Measurements from ENCODE around the gene KIF15. TPM values are rescaled to one million over a fixed set of nuclear protein-coding genes. Genes with fewer than 3 reads are reported as not detected.

The KIF15 gene
- total RNA-seq, 1 donor, result 9.9 TPM

DNA sequence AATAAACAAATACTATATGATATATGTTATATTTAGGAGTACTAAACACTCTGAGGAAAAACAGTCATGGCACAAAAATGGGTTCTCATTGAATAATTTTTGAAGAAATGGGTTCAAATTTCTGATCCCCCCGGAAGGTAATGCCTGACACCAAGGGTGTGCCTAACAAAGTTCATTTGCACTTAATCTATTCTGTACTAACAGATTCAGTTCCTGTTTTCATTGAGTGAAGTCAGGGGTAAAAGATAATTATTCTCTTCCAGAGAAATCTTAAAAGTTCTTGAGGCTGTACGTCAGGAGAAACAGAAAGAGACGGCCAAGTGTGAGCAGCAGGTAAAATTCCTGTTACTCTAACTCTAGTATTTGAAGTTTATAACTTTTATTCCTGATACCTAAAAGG, 65.6 kb downstream of the KIF15 start:
- no peak overlapping the region for H3K4me3 ChIP-seq (ENCODE audit: low read depth, low read length)
- TF ChIP-seq, protein P1, sequence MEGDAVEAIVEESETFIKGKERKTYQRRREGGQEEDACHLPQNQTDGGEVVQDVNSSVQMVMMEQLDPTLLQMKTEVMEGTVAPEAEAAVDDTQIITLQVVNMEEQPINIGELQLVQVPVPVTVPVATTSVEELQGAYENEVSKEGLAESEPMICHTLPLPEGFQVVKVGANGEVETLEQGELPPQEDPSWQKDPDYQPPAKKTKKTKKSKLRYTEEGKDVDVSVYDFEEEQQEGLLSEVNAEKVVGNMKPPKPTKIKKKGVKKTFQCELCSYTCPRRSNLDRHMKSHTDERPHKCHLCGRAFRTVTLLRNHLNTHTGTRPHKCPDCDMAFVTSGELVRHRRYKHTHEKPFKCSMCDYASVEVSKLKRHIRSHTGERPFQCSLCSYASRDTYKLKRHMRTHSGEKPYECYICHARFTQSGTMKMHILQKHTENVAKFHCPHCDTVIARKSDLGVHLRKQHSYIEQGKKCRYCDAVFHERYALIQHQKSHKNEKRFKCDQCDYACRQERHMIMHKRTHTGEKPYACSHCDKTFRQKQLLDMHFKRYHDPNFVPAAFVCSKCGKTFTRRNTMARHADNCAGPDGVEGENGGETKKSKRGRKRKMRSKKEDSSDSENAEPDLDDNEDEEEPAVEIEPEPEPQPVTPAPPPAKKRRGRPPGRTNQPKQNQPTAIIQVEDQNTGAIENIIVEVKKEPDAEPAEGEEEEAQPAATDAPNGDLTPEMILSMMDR (IDR thresholded peaks at IDR 0.05; ENCODE audit: insufficient read depth, low read depth, low read length), result no peak
- no peak for DNase-seq (ENCODE audit: low read depth)

DNA sequence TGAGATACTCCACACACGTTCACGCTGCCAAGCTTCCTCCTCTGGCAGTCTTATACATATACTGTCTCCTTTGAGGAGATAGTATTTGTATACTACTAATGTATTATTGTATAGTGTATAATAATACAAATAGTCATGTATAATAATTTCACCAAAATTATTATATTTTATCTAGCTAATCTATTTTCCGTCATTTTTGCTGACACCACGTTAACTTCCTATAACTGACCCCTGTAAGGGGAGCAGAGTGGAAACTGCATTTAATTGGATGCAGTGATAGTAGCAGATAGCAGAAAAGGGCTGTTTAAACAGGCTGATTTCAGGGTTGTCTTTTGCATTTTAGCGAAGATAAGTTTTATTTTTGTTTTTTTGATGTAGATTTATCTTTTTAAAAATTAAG, 69.6 kb downstream of the KIF15 start:
- H3K4me3 ChIP-seq (ENCODE audit: low read depth, low read length), result no peak overlapping the region
- DNase-seq (ENCODE audit: low read depth), result no peak
- TF ChIP-seq, protein P1 (IDR thresholded peaks at IDR 0.05; ENCODE audit: insufficient read depth, low read depth, low read length), result no peak

DNA sequence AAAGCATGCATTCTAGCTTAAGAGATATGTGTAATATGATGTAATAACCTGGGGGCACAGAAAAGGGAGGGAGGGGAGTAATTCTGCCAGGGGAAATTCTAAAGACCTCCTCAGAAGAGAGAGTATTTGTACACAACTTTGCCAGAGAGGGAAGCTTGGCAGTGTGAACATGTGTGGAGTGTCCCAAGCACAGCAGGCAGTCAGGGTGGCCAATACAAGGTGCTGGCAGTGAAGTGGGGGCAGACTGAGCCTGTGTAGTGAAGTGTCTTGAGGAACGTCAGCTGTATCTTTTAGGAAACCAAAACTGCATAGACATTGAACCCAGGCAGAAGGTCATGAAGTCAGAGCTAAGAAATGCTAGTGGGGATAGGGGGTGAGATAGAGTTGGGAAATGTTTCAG, 70.4 kb downstream of the KIF15 start:
- no peak overlapping the region for H3K4me3 ChIP-seq (ENCODE audit: low read depth, low read length)
- no peak for DNase-seq (ENCODE audit: low read depth)
- TF ChIP-seq, protein P1 (IDR thresholded peaks at IDR 0.05; ENCODE audit: insufficient read depth, low read depth, low read length), result no peak

DNA sequence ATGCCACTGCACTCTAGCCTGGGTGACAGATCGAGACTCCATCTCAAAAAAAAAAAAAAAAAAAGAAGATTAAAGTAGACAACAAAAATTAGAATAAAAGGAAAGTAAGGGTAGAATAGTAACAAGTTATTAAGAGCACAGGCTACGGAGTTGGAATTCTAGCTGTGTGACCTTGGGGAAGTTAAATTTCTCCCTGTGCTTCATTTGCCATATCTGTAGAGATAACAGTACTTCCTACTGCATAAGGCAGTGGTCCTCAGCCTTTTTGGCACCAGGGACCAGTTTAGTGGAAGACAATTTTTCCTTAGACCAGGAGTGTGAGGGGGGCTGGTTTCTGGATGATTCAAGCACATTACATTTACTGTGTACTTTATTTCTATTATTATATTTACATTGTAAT, 71.4 kb downstream of the KIF15 start:
- TF ChIP-seq, protein P1 (IDR thresholded peaks at IDR 0.05; ENCODE audit: insufficient read depth, low read depth, low read length), result no peak
- DNase-seq (ENCODE audit: low read depth), result no peak
- H3K4me3 ChIP-seq (ENCODE audit: low read depth, low read length), result no peak overlapping the region

DNA sequence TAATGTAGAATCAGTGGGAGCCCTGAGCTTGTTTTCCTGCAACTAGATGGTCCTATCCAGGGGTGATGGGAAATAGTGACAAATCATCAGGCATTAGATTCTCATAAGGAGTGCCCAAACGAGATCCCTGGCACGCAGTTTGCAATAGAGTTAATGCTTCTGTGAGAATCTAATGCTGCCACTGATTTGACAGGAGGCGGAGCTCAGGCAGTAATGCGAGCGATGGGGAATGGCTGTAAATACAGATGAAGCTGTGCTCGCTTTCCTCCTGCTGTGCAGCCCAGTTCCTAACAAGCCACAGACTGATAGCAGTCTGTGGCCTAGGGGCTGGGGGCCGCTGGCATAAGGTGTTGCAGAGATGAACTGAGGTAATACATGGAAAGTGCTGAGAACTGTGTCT, 71.8 kb downstream of the KIF15 start:
- no peak for DNase-seq (ENCODE audit: low read depth)
- no peak overlapping the region for H3K4me3 ChIP-seq (ENCODE audit: low read depth, low read length)
- TF ChIP-seq, protein P1 (IDR thresholded peaks at IDR 0.05; ENCODE audit: insufficient read depth, low read depth, low read length), result no peak

DNA sequence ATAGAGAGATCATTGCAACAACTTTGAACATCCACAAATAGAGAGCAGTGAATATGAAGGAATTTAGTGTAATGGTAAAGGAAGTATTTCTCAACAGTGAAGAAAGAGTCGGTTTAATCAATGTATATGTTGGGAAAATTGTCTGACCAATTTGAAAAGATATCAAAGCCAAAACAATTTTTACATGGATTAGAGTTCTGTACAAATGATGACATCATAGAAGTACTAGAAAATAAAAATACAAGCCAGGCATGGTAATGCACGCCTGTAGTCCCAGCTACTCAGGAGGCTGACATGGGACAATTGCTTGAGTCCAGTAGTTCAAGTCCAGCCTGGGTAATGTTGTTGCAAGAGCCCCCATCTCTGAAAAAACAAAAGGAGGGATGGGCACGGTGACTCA, 74.1 kb downstream of the KIF15 start:
- TF ChIP-seq, protein P1 (IDR thresholded peaks at IDR 0.05; ENCODE audit: insufficient read depth, low read depth, low read length), result no peak
- no peak for DNase-seq (ENCODE audit: low read depth)
- H3K4me3 ChIP-seq (ENCODE audit: low read depth, low read length), result no peak overlapping the region

DNA sequence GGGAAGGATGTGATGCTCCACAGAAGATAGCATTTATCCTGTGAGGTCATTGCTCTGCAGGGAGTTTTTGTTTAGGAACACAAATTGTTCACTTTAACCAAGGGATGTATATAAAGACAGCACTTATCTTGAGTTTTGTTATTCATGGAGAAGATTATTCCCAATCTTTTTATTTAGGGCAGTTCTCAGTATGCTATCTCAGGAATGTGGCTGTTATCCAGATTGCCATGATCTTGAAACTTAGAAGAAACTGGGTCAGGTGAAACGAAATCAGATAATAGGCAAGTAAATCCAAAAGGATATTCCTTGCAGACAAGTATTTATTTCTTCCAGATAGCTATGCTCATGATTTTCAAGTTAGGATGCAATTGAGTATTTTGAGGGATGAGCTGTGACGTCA, 80.8 kb downstream of the KIF15 start:
- H3K4me3 ChIP-seq (ENCODE audit: low read depth, low read length), result no peak overlapping the region
- TF ChIP-seq, protein P1 (IDR thresholded peaks at IDR 0.05; ENCODE audit: insufficient read depth, low read depth, low read length), result no peak
- no peak for DNase-seq (ENCODE audit: low read depth)

Measured in fibroblast of villous mesenchyme (primary cell).